GM12878 (cell line): ENCODE results near the gene PITPNC1. TPM values are rescaled to one million over a fixed set of nuclear protein-coding genes. Genes with fewer than 3 reads are reported as not detected.
A peak's percentile ranks its signal among the peaks of the same experiment; 100 is the strongest.

ENCODE experiments used
- ATAC-seq: fragments of 200-7000 bp; cut with Tn5 transposase; 3 replicates; pipeline ENCODE4 v1.9.1; 2020; ENCODE audit warnings: mild to moderate bottlenecking, moderate library complexity
- BruUV-seq: library from RNA; stranded (reverse); fragments of 400-500 nt; replicated peaks from 2 replicates; lab custom pipeline; 2021; lab: Mats Ljungman, UMichigan
- CTCF ChIA-PET: fragments of 300-600 bp; sonication (Branson Sonifier 250); formaldehyde crosslinking; extraction: SDS; loops from one replicate; lab custom pipeline; 2021; ENCODE audit warnings: inconsistent platforms; lab: Yijun Ruan, JAX
- POLR2A ChIA-PET: fragments of 350-600 bp; formaldehyde crosslinking; extraction: SDS; loops from one replicate; lab custom pipeline; 2021; ENCODE audit warnings: inconsistent platforms; lab: Charles Lee
- RAD21 ChIA-PET: fragments of 300-600 bp; sonication (Branson Sonifier 250); formaldehyde crosslinking; loops from one replicate; lab custom pipeline; 2023; ENCODE audit warnings: antibody characterized with exemption; ENCODE audit not compliant: unreplicated experiment; lab: Charles Lee
- SMC1A ChIA-PET: fragments of 300-600 bp; sonication (Branson Sonifier 250); formaldehyde crosslinking; loops from one replicate; lab custom pipeline; 2023; ENCODE audit not compliant: unreplicated experiment, uncharacterized antibody; lab: Charles Lee
- DNase-seq: peaks from one replicate; pipeline ENCODE4 v3.0.0-alpha.2; 2011; ENCODE audit warnings: low read depth, low spot score
- FAIRE-seq: peaks from 3 replicates; lab custom pipeline; 2011; peaks lifted over from hg19 to GRCh38; lab: Jason Lieb, UNC
- H2AFZ ChIP-seq: 2 replicates; pipeline ENCODE4 v1.6.0; 2011; ENCODE audit warnings: low read depth, low read length, control low read depth; ENCODE audit not compliant: control insufficient read depth
- H3K27ac ChIP-seq: 2 replicates; pipeline ENCODE4 v1.5.1; 2011; ENCODE audit warnings: control low read depth; ENCODE audit not compliant: control insufficient read depth, insufficient read depth
- H3K27me3 ChIP-seq, 2 experiments: replicated peaks in 1 of 2; 2 replicates each; pipeline versions ENCODE4 v1.6.0 to v1.6.1; 2011; ENCODE audit warnings: low read length in 1 of 2; ENCODE audit not compliant: control insufficient read depth in 2 of 2, insufficient read depth in 2 of 2
- H3K36me3 ChIP-seq, 2 experiments: 2 replicates each; pipeline ENCODE4 v1.5.1; 2011; ENCODE audit warnings: low read length in 1 of 2; ENCODE audit not compliant: control insufficient read depth in 2 of 2, insufficient read depth in 2 of 2
- H3K4me1 ChIP-seq: 2 replicates; pipeline ENCODE4 v1.6.1; 2011; ENCODE audit warnings: mild to moderate bottlenecking, low read length, moderate library complexity, mixed read lengths; ENCODE audit not compliant: control insufficient read depth, insufficient read depth
- H3K4me2 ChIP-seq: 2 replicates; pipeline ENCODE4 v1.6.0; 2011; ENCODE audit warnings: control low read depth; ENCODE audit not compliant: control insufficient read depth, insufficient read depth
- H3K4me3 ChIP-seq: fragments of 200-600 bp; sonication (generic); 2 replicates; pipeline ENCODE4 v1.5.1; 2016
- H3K79me2 ChIP-seq: 2 replicates; pipeline ENCODE4 v1.6.0; 2011; ENCODE audit warnings: low read length; ENCODE audit not compliant: control insufficient read depth, insufficient read depth
- H3K9ac ChIP-seq: 2 replicates; pipeline ENCODE4 v1.8.0; 2011; ENCODE audit warnings: low read length, control low read depth, mixed read lengths; ENCODE audit not compliant: control insufficient read depth, insufficient read depth
- H3K9me3 ChIP-seq: replicated peaks from 3 replicates; pipeline ENCODE4 v1.5.1; 2011; ENCODE audit warnings: mild to moderate bottlenecking, low read length; ENCODE audit not compliant: control insufficient read depth, insufficient read depth
- H4K20me1 ChIP-seq: 2 replicates; pipeline ENCODE4 v1.6.0; 2011; ENCODE audit not compliant: control insufficient read depth, insufficient read depth
- EED ChIP-seq: sonication (generic); IDR thresholded peaks from 2 replicates; pipeline ENCODE4 v1.6.1; 2016; ENCODE audit warnings: antibody characterized with exemption, low read depth
- GABPA ChIP-seq: IDR thresholded peaks from 2 replicates; pipeline ENCODE4 v1.6.1; 2014; ENCODE audit warnings: antibody characterized with exemption, low read depth, mild to moderate bottlenecking, inconsistent platforms
- HCFC1 ChIP-seq: fragments of 150-350 bp; IDR thresholded peaks from 2 replicates; pipeline ENCODE4 v1.6.1; 2014; ENCODE audit warnings: low read length
- ZNF24 ChIP-seq: fragments of 450-650 bp; IDR thresholded peaks from 2 replicates; pipeline ENCODE4 v1.6.1; 2017; ENCODE audit warnings: antibody characterized with exemption, mild to moderate bottlenecking
- ZNF384 ChIP-seq: IDR thresholded peaks from 2 replicates; pipeline ENCODE4 v1.6.1; 2012; ENCODE audit warnings: low read depth, mild to moderate bottlenecking, low read length, improper control_type of control experiment, borderline replicate concordance
- whole genome bisulfite sequencing: methylation state at CpG from one replicate; pipeline ENCODE4 v1.1.6; 2016; ENCODE audit warnings: low lambda C conversion rate; ENCODE audit not compliant: insufficient replicate concordance, insufficient coverage; ENCODE audit errors: missing lambda C conversion rate; 5-methylcytosine and 5-hydroxymethylcytosine counted together
- in situ Hi-C: fragments of 300-500 bp; cut with MboI; formaldehyde crosslinking; loops from 9 replicates; pipeline ENCODE4 v1.14.3; 2018; ENCODE audit warnings: mixed read lengths
- intact Hi-C: fragments of 100-400 bp; cut with micrococcal nuclease; formaldehyde crosslinking; loops from one replicate; pipeline ENCODE4 v1.14.2; 2022; ENCODE audit not compliant: unreplicated experiment
- polyA plus RNA-seq, 11 experiments: library from polyadenylated mRNA; depleted of rRNA in 4 of 11; unstranded in 6 of 11; stranded (reverse) in 5 of 11; fragments of >200 nt; fragmentation: Nextera tagmentation in 4 of 11; fragmentation: Illumina TruSeq in 1 of 11; extraction: Ambion mirVana in 4 of 11; extraction: Trizol in 1 of 11; gene quantifications; 1 replicate in 1 of 11; 2 replicates in 10 of 11; pipeline versions ENCODE4 v1.2.1 to v1.2.3, GENCODE V29; 2011 to 2016; ENCODE audit warnings: inconsistent platforms in 2 of 11, missing spikeins in 2 of 11, low read depth in 1 of 11
- total RNA-seq, 4 experiments: library from RNA; depleted of rRNA in 3 of 4; stranded (reverse); fragments of >200 nt in 3 of 4; fragmentation: Illumina TruSeq in 1 of 4; extraction: Trizol in 1 of 4; gene quantifications; 2 replicates each; pipeline versions ENCODE4 v1.2.1 to v1.2.3, GENCODE V29; 2013 to 2021
- TF ChIP-seq, protein P1 (sequence below): IDR thresholded peaks from 2 replicates; pipeline ENCODE4 v1.6.1; 2011; ENCODE audit warnings: low read depth, low read length, improper control_type of control experiment, borderline replicate concordance

PITPNC1 gene
- total and polyA plus RNA-seq, 10 of the 15 experiments (the other 5 are each of a cell fraction or from before 2014, with no cell fraction given): 12.2 to 62.4 (median 47.3) TPM

GRCh38 chr17:67649891-67650290 is 272.8 kb downstream of the PITPNC1 start:
- H3K79me2 ChIP-seq: peaks cover 1% of the 10 kb centered on the region
- RAD21 ChIA-PET: interaction anchor here (0.7 to 7.3 kb wide), 18 partner anchors 9 to 848 kb away, joined by 3 to 80 read pairs (median 6); partner anchors contain the start of gene NOL11
- FAIRE-seq (no peak), ATAC-seq (peak; percentile 10), DNase-seq (no peak)
- BruUV-seq: no TSS peak
- in situ Hi-C loops: loop anchor here (25.0 kb wide), 1 partner anchor 938 kb away; no protein-coding TSS in a partner anchor
- H3K9me3 ChIP-seq: no peaks in the 10 kb centered on the region; the same call in 2 of the 3 replicates
- peak overlapping the region; percentile 92 for H3K27ac ChIP-seq
- intact Hi-C loops: loop anchor here (1.0 to 10.0 kb wide), 3 partner anchors 67 to 165 kb away; partner anchors contain the start of gene NOL11
- H3K36me3 ChIP-seq: peaks cover 6% of the 10 kb centered on the region in 2 experiments; a peak in 3 of 4 replicates
- H3K9ac ChIP-seq: peak overlapping the region; percentile 79
- CTCF ChIA-PET: interaction anchor here (0.6 to 9.2 kb wide), 15 partner anchors 17 to 965 kb away, joined by 3 to 75 read pairs (median 5); no protein-coding TSS in a partner anchor
- H3K4me1 ChIP-seq: peaks cover 64% of the 10 kb centered on the region
- peak overlapping the region; percentile 40; the same call in 1 of the 2 replicates for H3K4me3 ChIP-seq
- H4K20me1 ChIP-seq: no peaks in the 10 kb centered on the region
- no peak overlapping the region; the same call in 1 of the 2 replicates for H2AFZ ChIP-seq
- WGBS: 0% methylated on average over 3 of the region's 3 CpGs
- TF ChIP-seq EED: peak; percentile 70
- TF ChIP-seq ZNF24: no peak
- TF ChIP-seq, protein P1, sequence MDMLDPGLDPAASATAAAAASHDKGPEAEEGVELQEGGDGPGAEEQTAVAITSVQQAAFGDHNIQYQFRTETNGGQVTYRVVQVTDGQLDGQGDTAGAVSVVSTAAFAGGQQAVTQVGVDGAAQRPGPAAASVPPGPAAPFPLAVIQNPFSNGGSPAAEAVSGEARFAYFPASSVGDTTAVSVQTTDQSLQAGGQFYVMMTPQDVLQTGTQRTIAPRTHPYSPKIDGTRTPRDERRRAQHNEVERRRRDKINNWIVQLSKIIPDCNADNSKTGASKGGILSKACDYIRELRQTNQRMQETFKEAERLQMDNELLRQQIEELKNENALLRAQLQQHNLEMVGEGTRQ: no peak
- no peak for TF ChIP-seq GABPA
- no peak for TF ChIP-seq HCFC1
- no peak for TF ChIP-seq ZNF384
- TF ChIP-seq, all 136 proteins: peak for 1
- no peaks in the 10 kb centered on the region for H3K27me3 ChIP-seq
- ChIA-PET POLR2A (interaction anchor here (0.5 to 5.7 kb wide), 11 partner anchors 9 to 808 kb away, joined by 3 to 53 read pairs (median 7); no protein-coding TSS in a partner anchor), SMC1A (interaction anchor here (0.6 to 10.7 kb wide), 16 partner anchors 8 to 274 kb away, joined by 3 to 156 read pairs (median 14); no protein-coding TSS in a partner anchor)
- H3K4me2 ChIP-seq: peak overlapping the region; percentile 93
